DMS79 (cell line): Measurements from ENCODE around the gene OPRL1.
"Not testable (repeated sequence)": the region's sequence is repeated elsewhere in the genome, so short reads cannot be mapped to it uniquely, and the experiment has no call there.

Experiments used
- DNase-seq: peaks from one replicate; lab custom pipeline; 2025; lab: John Stamatoyannopoulos, UW

Gene OPRL1

GRCh38 chr20:64117432-64117777 is 37.5 kb downstream of the OPRL1 start:
- not testable (repeated sequence) for DNase-seq

GRCh38 chr20:64119301-64119680 is 39.4 kb downstream of the OPRL1 start:
- DNase-seq = no peak

GRCh38 chr20:64119681-64120341 is 39.9 kb downstream of the OPRL1 start:
- no peak for DNase-seq

- DNase-seq = no peak
These were observed 41.7 kb downstream of the OPRL1 start for GRCh38 chr20:64121586-64121985.

- DNase-seq = not testable (repeated sequence)
These were observed 43.0 kb downstream of the OPRL1 start for GRCh38 chr20:64122927-64123326.

- not testable (repeated sequence) for DNase-seq
These were observed 43.6 kb downstream of the OPRL1 start for GRCh38 chr20:64123517-64123916.

- DNase-seq = no peak
These were observed 49.4 kb downstream of the OPRL1 start for GRCh38 chr20:64129146-64129782.

GRCh38 chr20:64130271-64130670 is 50.4 kb downstream of the OPRL1 start:
- DNase-seq = no peak

- no peak for DNase-seq
These were observed 51.0 kb downstream of the OPRL1 start for GRCh38 chr20:64130876-64131275.

GRCh38 chr20:64131406-64131805 is 51.5 kb downstream of the OPRL1 start:
- DNase-seq = no peak

GRCh38 chr20:64133951-64134407 is 54.1 kb downstream of the OPRL1 start:
- DNase-seq = no peak

- not testable (repeated sequence) for DNase-seq
These were observed 54.9 kb downstream of the OPRL1 start for GRCh38 chr20:64134744-64135143.

GRCh38 chr20:64136004-64136710 is 56.3 kb downstream of the OPRL1 start:
- DNase-seq = no peak

- no peak for DNase-seq
These were observed 57.7 kb downstream of the OPRL1 start for GRCh38 chr20:64137598-64138031.

GRCh38 chr20:64138276-64138815 is 58.5 kb downstream of the OPRL1 start:
- DNase-seq = no peak

- DNase-seq = no peak
These were observed 59.5 kb downstream of the OPRL1 start for GRCh38 chr20:64139199-64140060.

GRCh38 chr20:64140061-64140931 is 60.4 kb downstream of the OPRL1 start:
- DNase-seq = no peak

GRCh38 chr20:64140956-64141355 is 61.1 kb downstream of the OPRL1 start:
- DNase-seq = no peak

GRCh38 chr20:64142590-64142989 is 62.7 kb downstream of the OPRL1 start:
- peak; percentile 97 for DNase-seq

GRCh38 chr20:64143018-64143801 is 63.3 kb downstream of the OPRL1 start:
- no peak for DNase-seq
